ENCODE data around the gene ABCC12.
A peak's percentile ranks its signal among the peaks of the same experiment; 100 is the strongest.

The ABCC12 gene

GRCh38 chr16:48197294-48197693 is 41.5 kb upstream of the ABCC12 start:
- TF ChIP-seq MAX (IDR thresholded peaks at IDR 0.05) (no peak), USF1 (IDR thresholded peaks at IDR 0.05) (no peak), ZBTB7A (IDR thresholded peaks at IDR 0.05; ENCODE audit: low read depth) (no peak), RAD21 (IDR thresholded peaks at IDR 0.05; ENCODE audit: low read depth) (no peak)

GRCh38 chr16:48194828-48195556 is 39.2 kb upstream of the ABCC12 start:
- TF ChIP-seq CEBPB (IDR thresholded peaks at IDR 0.05) (0 out of 2 replicates have a peak, but pooled peaks have one; percentile 13), NFIC (IDR thresholded peaks at IDR 0.05) (peak; percentile 65), YY1 (IDR thresholded peaks at IDR 0.05; ENCODE audit: low read depth) (no peak), EP300 (IDR thresholded peaks at IDR 0.05; ENCODE audit: borderline replicate concordance) (no peak), CREB1 (IDR thresholded peaks at IDR 0.05; ENCODE audit: low read depth) (no peak)

- no peak for TF ChIP-seq EP300 (IDR thresholded peaks at IDR 0.05; ENCODE audit: borderline replicate concordance)
- no peak for TF ChIP-seq TCF12 (IDR thresholded peaks at IDR 0.05; ENCODE audit: low read depth)
- no peak for TF ChIP-seq EGR1 (IDR thresholded peaks at IDR 0.05)
- TF ChIP-seq NFIC (IDR thresholded peaks at IDR 0.05): no peak
- no peak for TF ChIP-seq REST (IDR thresholded peaks at IDR 0.05; ENCODE audit: low read depth)
- TF ChIP-seq ZBTB7A (IDR thresholded peaks at IDR 0.05; ENCODE audit: low read depth): no peak
- no peak for TF ChIP-seq CREB1 (IDR thresholded peaks at IDR 0.05; ENCODE audit: low read depth)
- no peak for TF ChIP-seq CEBPB (IDR thresholded peaks at IDR 0.05)
- TF ChIP-seq TEAD4 (IDR thresholded peaks at IDR 0.05): no peak
- TF ChIP-seq TAF1 (IDR thresholded peaks at IDR 0.05; ENCODE audit: low read depth): no peak
- TF ChIP-seq RAD21 (IDR thresholded peaks at IDR 0.05; ENCODE audit: low read depth): no peak
- TF ChIP-seq YY1 (IDR thresholded peaks at IDR 0.05; ENCODE audit: low read depth): no peak
Observed at GRCh38 chr16:48193846-48194245, 38.1 kb upstream of the ABCC12 start.

- TF ChIP-seq TCF12 (IDR thresholded peaks at IDR 0.05; ENCODE audit: low read depth): no peak
- no peak for TF ChIP-seq EGR1 (IDR thresholded peaks at IDR 0.05)
- no peak for TF ChIP-seq TEAD4 (IDR thresholded peaks at IDR 0.05)
- TF ChIP-seq REST (IDR thresholded peaks at IDR 0.05; ENCODE audit: low read depth): no peak
- no peak for TF ChIP-seq YY1 (IDR thresholded peaks at IDR 0.05; ENCODE audit: low read depth)
- no peak for TF ChIP-seq MAX (IDR thresholded peaks at IDR 0.05)
- TF ChIP-seq ZBTB7A (IDR thresholded peaks at IDR 0.05; ENCODE audit: low read depth): no peak
- TF ChIP-seq TAF1 (IDR thresholded peaks at IDR 0.05; ENCODE audit: low read depth): no peak
- no peak for TF ChIP-seq FOXM1 (IDR thresholded peaks at IDR 0.05; ENCODE audit: borderline replicate concordance, low read depth)
- no peak for TF ChIP-seq EP300 (IDR thresholded peaks at IDR 0.05; ENCODE audit: borderline replicate concordance)
- no peak for TF ChIP-seq CREB1 (IDR thresholded peaks at IDR 0.05; ENCODE audit: low read depth)
- no peak for TF ChIP-seq RAD21 (IDR thresholded peaks at IDR 0.05; ENCODE audit: low read depth)
- no peak for TF ChIP-seq CEBPB (IDR thresholded peaks at IDR 0.05)
- TF ChIP-seq NFIC (IDR thresholded peaks at IDR 0.05): no peak
- TF ChIP-seq USF1 (IDR thresholded peaks at IDR 0.05): no peak
Observed at GRCh38 chr16:48188449-48189102, 32.8 kb upstream of the ABCC12 start.

GRCh38 chr16:48187779-48188178 is 32.0 kb upstream of the ABCC12 start:
- TF ChIP-seq TCF12 (IDR thresholded peaks at IDR 0.05; ENCODE audit: low read depth) (no peak), FOXM1 (IDR thresholded peaks at IDR 0.05; ENCODE audit: borderline replicate concordance, low read depth) (no peak), MAX (IDR thresholded peaks at IDR 0.05) (no peak), RAD21 (IDR thresholded peaks at IDR 0.05; ENCODE audit: low read depth) (no peak), REST (IDR thresholded peaks at IDR 0.05; ENCODE audit: low read depth) (no peak), ZBTB7A (IDR thresholded peaks at IDR 0.05; ENCODE audit: low read depth) (no peak), YY1 (IDR thresholded peaks at IDR 0.05; ENCODE audit: low read depth) (no peak), TEAD4 (IDR thresholded peaks at IDR 0.05) (no peak), USF1 (IDR thresholded peaks at IDR 0.05) (no peak), EP300 (IDR thresholded peaks at IDR 0.05; ENCODE audit: borderline replicate concordance) (no peak), TAF1 (IDR thresholded peaks at IDR 0.05; ENCODE audit: low read depth) (no peak), CREB1 (IDR thresholded peaks at IDR 0.05; ENCODE audit: low read depth) (no peak), CEBPB (IDR thresholded peaks at IDR 0.05) (no peak), NFIC (IDR thresholded peaks at IDR 0.05) (no peak), EGR1 (IDR thresholded peaks at IDR 0.05) (no peak)

Measured in Ishikawa (cell line).